Activated naive CD8-positive, alpha-beta T cell treated with anti-CD3 and anti-CD28 coated beads, Interleukin-2, amount 10 ng/mL, durations not matched to agents 7 days and 5 days (primary cell): ENCODE data around the gene HSF2BP. TPM values are rescaled to one million over a fixed set of nuclear protein-coding genes. Genes with fewer than 3 reads are reported as not detected.
A peak's percentile ranks its signal among the peaks of the same experiment; 100 is the strongest.
"Not testable (repeated sequence)": the region's sequence is repeated elsewhere in the genome, so short reads cannot be mapped to it uniquely, and the experiment has no call there.

ENCODE experiments used
- ATAC-seq: fragments of 150-1000 bp; cut with Tn5 transposase; one replicate; pipeline ENCODE4 v1.10.0; 2021; ENCODE audit warnings: low read depth, moderate library complexity
- POLR2A ChIA-PET: fragments of 350-600 bp; sonication (Branson Sonifier 250); formaldehyde crosslinking; loops from one replicate; lab custom pipeline; 2021; ENCODE audit warnings: antibody characterized with exemption; lab: Charles Lee
- DNase-seq: peaks from one replicate; pipeline ENCODE4 v3.0.0; 2021
- H3K27ac Mint-ChIP-seq: one replicate; pipeline ENCODE4 v1.8.0; 2022; ENCODE audit warnings: mild to moderate bottlenecking, mixed read lengths
- H3K27me3 Mint-ChIP-seq: one replicate; pipeline ENCODE4 v1.8.0; 2022; ENCODE audit warnings: mild to moderate bottlenecking, moderate library complexity, mixed read lengths
- H3K36me3 Mint-ChIP-seq: one replicate; pipeline ENCODE4 v1.8.0; 2021; ENCODE audit warnings: mild to moderate bottlenecking, mixed read lengths
- H3K4me1 Mint-ChIP-seq: one replicate; pipeline ENCODE4 v1.8.0; 2021; ENCODE audit warnings: mixed read lengths
- H3K4me3 Mint-ChIP-seq: one replicate; pipeline ENCODE4 v1.8.0; 2022; ENCODE audit warnings: mild to moderate bottlenecking, moderate library complexity, mixed read lengths
- H3K9me3 Mint-ChIP-seq: one replicate; pipeline ENCODE4 v1.8.0; 2021; ENCODE audit warnings: mixed read lengths
- total RNA-seq, 2 experiments: library from RNA; stranded (reverse); gene quantifications; one replicate each; pipeline ENCODE4 v1.2.3, GENCODE V29; 2021

Gene HSF2BP
- total RNA-seq, 2 experiments from 2014 or later, result 0.31 to 0.64 TPM

DNA sequence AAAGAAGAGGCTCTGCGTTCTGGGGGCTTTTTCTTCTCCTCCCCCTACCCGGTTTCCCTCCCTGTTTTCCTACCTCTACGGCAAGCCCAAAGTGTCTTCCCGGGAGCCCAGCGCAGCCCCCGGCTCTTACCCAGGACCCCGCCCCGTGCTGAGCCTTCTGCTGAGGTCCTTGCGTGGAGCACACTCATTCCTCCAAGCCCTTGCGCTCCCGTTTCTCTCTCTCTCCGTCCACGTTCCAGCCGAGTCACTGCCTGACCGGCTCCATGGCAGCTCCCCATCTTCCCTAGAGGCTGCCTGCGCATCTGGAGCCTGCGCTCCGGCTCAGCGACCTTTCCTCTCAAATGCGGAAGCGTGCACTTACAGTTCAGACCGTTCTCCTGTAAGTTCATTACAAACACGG lies 34.7 kb upstream of the HSF2BP start:
- Mint-ChIP-seq H3K4me1 (peaks cover 5% of the 10 kb centered on the region), H3K27ac (no peak overlapping the region), H3K27me3 (no peaks in the 10 kb centered on the region), H3K4me3 (no peak overlapping the region), H3K36me3 (peaks cover 28% of the 10 kb centered on the region), H3K9me3 (no peaks in the 10 kb centered on the region)
- ATAC-seq (no peak), DNase-seq (no peak)
- POLR2A ChIA-PET, result no interaction called here

DNA sequence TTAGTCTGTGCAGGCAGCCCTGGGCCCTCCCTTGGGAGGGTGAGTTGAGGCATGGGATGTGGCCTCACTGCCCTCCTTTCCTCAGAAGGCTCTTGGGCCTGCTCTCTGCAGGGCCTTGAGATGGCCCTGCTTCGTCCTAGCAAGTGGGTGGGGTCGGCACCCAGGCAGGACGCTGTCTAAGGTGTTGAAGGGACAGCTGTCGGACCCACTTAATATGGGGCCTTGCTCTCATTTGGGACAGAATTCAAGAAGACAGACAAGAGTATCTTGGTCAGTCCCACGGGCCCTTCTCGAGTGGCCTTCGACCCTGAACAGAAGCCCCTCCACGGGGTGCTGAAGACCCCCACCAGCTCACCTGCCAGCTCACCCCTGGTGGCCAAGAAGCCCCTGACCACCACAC lies 33.7 kb upstream of the HSF2BP start:
- Mint-ChIP-seq H3K4me1 (peaks cover 5% of the 10 kb centered on the region), H3K36me3 (peaks cover 28% of the 10 kb centered on the region), H3K4me3 (no peak overlapping the region), H3K9me3 (no peaks in the 10 kb centered on the region), H3K27me3 (no peaks in the 10 kb centered on the region), H3K27ac (no peak overlapping the region)
- POLR2A ChIA-PET, result no interaction called here
- DNase-seq (no peak), ATAC-seq (no peak)

DNA sequence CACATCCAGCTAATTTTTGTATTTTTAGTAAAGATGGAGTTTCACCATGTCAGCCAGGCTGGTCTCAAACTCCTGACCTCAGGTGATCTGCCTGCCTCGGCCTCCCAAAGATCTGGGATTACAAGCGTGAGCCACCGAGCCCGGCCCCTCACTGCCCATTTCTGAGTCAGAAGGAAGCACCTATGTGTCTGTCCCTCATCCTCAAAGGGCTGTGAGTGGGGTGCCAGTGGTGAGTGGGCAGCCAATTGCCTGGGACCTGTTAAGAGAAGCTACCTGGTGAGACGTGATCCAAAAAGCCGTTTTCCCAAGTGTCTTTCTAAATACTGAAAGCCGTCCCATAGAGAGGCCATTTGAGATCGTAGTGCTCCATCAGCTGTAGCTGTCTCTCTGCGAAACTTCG lies 32.5 kb upstream of the HSF2BP start:
- DNase-seq, result no peak
- no peaks in the 10 kb centered on the region for H3K9me3 Mint-ChIP-seq
- H3K4me3 Mint-ChIP-seq, result no peak overlapping the region
- H3K36me3 Mint-ChIP-seq, result peaks cover 28% of the 10 kb centered on the region
- ATAC-seq, result no peak
- H3K27ac Mint-ChIP-seq, result no peak overlapping the region
- POLR2A ChIA-PET, result interaction anchor here (0.6 kb wide), 1 partner anchor 15 kb away, joined by 4 read pairs; no protein-coding TSS in a partner anchor
- peaks cover 2% of the 10 kb centered on the region for H3K4me1 Mint-ChIP-seq
- H3K27me3 Mint-ChIP-seq, result no peaks in the 10 kb centered on the region

DNA sequence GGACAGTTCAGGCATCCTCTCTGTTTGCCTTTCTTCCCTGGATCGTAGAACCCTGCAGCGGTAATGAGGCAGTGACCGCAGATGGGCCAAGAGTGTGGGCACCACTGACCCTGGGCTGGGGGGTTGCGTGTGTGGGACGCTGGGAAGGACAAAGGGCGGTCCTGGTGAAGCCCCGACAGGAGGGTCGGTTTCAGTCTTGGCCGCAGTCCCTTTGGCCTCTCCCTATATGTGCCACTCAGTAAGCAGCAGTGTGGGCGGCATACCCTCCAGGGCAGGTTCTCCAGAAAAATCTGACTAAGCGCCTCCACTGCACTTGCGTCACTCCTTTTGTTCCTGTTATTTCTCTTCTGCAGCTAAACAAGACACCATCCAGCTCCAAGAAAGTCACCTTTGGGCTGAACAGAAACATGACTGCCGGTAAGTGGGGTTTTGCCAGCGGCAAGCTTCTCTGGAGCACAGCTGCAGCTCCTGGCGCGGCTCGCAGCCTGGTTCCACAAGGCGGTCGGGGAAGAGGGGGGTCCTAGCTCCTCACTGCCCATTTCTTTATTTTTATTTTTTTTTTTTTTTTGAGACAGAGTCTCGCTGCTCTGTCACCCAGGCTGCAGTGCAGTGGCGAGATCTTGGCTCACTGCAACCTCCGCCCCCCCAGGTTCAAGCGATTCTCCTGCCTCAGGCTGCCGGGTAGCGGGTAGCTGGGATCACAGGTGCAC lies 32.0 kb upstream of the HSF2BP start:
- POLR2A ChIA-PET, result interaction anchor here (0.6 kb wide), 1 partner anchor 15 kb away, joined by 4 read pairs; no protein-coding TSS in a partner anchor
- H3K27me3 Mint-ChIP-seq, result no peaks in the 10 kb centered on the region
- H3K36me3 Mint-ChIP-seq, result peaks cover 25% of the 10 kb centered on the region
- ATAC-seq, result no peak
- H3K4me3 Mint-ChIP-seq, result no peak overlapping the region
- H3K27ac Mint-ChIP-seq, result no peak overlapping the region
- DNase-seq, result no peak
- H3K4me1 Mint-ChIP-seq, result peaks cover 1% of the 10 kb centered on the region
- no peaks in the 10 kb centered on the region for H3K9me3 Mint-ChIP-seq

DNA sequence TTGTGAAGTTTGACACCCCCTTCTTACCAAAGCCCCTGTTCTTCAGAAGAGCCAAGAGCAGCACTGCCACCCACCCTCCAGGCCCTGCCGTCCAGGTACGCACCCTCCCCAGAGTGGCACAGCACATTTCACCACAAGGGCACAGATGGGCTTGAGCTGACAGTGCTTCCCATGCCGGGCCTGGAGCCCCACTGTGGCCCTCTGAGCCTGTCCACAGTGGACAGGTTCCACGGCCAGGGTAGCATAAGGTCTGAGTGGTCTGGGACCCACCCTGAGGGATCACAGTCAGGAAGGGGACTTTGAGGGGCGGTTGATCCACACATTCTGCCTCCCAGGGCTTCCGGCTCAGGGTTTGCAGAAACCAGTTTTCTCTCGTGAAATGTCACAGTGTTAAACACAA lies 31.1 kb upstream of the HSF2BP start:
- Mint-ChIP-seq H3K27ac (no peak overlapping the region), H3K36me3 (peaks cover 27% of the 10 kb centered on the region), H3K4me3 (no peak overlapping the region), H3K4me1 (peaks cover 1% of the 10 kb centered on the region), H3K27me3 (no peaks in the 10 kb centered on the region), H3K9me3 (no peaks in the 10 kb centered on the region)
- ATAC-seq (no peak), DNase-seq (no peak)
- POLR2A ChIA-PET, result no interaction called here

DNA sequence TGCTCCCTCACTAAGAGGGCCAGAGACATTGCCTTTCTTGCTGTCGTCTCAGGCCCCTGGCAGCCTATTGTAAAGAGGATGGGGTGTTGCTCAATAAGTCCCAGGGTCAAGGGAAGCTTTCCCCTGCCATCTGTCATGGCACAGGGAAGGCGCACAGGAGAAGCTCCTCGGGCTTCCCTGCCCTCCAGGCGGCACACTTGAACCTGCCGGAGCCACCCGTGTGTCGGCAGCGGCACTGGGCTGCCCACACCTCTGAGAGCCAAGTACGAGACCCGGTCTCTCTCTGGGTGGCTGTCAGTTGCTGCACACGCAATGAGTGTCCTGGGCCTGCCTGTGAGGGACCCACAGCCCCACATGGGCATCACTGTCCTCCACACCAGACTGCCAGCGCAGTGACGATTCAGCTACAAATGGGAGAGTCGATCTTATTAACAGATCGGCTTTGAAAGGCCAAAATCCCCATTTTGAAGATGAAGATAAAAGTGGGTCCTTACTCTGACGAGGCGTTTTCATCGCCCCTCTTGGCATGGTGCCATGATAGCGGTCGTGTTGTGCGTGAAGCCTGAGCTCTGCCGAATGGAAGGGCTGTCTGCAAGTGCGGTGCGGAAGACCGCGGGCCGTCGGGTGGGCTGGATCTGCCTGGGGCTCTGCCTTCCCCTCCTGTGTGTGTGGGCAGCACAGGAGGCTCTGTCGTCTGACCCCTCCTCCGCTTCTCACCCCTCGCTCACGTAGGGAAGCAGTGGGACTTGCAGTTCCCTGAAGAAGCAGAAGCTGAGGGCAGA lies 30.5 kb upstream of the HSF2BP start:
- POLR2A ChIA-PET, result no interaction called here
- no peak for ATAC-seq
- H3K4me3 Mint-ChIP-seq, result no peak overlapping the region
- H3K27ac Mint-ChIP-seq, result no peak overlapping the region
- no peak for DNase-seq
- H3K4me1 Mint-ChIP-seq, result peaks cover 2% of the 10 kb centered on the region
- peaks cover 28% of the 10 kb centered on the region for H3K36me3 Mint-ChIP-seq
- H3K9me3 Mint-ChIP-seq, result no peaks in the 10 kb centered on the region
- no peaks in the 10 kb centered on the region for H3K27me3 Mint-ChIP-seq

DNA sequence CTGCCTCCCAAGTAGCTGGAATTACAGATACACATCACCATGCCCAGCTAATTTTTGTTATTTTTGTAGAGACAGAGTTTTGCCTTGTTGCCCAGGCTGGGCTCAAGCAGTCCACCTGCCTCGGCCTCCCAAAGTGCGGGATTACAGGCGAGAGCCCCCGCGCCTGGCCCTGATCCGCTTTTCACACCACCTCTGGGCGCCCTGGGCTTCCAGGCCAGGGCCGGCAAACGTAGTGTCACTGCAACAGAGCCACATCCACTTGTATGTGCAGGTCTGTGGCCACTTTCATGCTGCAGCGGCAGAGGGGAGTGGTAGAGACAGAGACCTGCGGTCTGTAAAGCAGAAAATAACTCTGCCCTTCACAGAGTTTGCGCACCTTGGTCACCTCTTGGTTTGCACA lies 29.6 kb upstream of the HSF2BP start:
- Mint-ChIP-seq H3K36me3 (peaks cover 31% of the 10 kb centered on the region), H3K27me3 (no peaks in the 10 kb centered on the region), H3K4me3 (no peak overlapping the region), H3K4me1 (peaks cover 10% of the 10 kb centered on the region), H3K9me3 (no peaks in the 10 kb centered on the region), H3K27ac (no peak overlapping the region)
- POLR2A ChIA-PET, result no interaction called here
- DNase-seq (no peak), ATAC-seq (no peak)

DNA sequence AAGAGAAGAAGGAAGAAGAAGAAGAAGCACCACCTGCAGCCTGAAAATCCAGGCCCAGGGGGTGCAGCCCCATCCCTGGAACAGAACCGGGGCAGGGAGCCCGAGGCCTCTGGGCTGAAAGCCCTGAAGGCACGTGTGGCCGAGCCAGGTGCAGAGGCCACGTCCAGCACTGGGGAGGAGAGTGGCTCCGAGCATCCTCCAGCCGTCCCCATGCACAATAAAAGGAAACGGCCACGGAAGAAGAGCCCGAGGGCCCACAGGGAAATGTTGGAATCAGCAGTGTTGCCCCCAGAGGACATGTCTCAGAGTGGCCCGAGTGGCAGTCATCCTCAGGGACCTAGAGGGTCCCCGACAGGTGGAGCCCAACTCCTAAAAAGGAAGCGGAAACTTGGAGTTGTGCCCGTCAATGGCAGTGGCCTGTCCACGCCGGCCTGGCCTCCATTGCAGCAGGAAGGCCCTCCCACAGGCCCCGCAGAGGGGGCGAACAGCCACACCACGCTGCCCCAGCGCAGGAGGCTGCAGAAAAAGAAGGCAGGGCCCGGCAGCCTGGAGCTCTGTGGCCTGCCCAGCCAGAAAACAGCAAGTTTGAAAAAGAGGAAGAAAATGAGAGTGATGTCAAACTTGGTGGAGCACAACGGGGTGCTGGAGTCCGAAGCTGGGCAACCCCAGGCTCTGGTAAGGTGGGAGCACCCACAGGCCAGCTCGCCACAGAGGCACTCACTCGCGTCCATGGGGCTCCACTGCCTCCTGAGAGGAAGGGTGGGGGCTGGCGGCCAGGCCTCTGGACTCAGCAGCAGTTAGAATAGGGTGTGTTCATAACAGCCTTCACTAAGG lies 28.5 kb upstream of the HSF2BP start:
- Mint-ChIP-seq H3K4me3 (no peak overlapping the region), H3K36me3 (peaks cover 28% of the 10 kb centered on the region)
- POLR2A ChIA-PET, result no interaction called here

DNA sequence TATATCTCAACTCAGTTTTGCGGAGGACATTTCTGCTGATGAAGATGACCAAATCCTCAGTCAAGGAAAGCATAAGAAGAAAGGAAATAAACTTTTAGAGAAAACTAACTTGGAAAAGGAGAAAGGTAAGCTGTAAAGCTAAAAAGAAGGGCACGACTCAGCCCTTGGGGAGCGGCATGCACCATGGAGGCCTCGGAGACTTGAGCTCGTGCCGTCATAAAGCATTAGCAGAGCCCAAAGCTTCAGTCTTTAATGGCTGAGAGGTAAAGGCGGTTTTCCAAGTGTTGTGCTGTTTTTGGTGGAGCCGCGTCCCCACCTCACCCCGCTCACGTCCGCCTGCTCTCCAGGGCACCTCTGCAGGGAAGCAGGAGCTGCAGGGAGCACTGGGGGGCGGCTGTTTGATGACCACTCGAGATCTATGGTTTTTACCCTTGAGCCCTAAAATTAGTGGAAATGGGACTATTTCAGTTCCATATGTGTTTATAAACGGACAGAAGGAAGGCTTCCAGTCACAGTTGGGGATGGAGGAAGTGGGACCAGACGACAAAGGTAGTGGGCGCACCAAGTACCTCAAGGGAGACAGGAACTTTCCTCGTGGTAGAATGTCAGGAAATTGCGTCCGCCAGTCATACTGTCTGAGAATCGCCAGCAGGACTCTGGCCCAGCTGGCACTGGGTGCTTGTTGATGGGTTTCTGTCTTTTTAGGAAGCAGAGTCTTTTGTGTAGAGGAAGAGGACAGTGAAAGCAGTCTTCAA lies 27.7 kb upstream of the HSF2BP start:
- peaks cover 10% of the 10 kb centered on the region for H3K4me1 Mint-ChIP-seq
- no peak for DNase-seq
- H3K4me3 Mint-ChIP-seq, result no peak overlapping the region
- POLR2A ChIA-PET, result no interaction called here
- peaks cover 30% of the 10 kb centered on the region for H3K36me3 Mint-ChIP-seq
- H3K9me3 Mint-ChIP-seq, result no peaks in the 10 kb centered on the region
- ATAC-seq, result no peak
- H3K27me3 Mint-ChIP-seq, result no peaks in the 10 kb centered on the region
- peak overlapping the region; percentile 79 for H3K27ac Mint-ChIP-seq

More for the DNA sequence above, 28.5 kb upstream of the HSF2BP start:
- peak overlapping the region; percentile 79 for H3K27ac Mint-ChIP-seq
- H3K27me3 Mint-ChIP-seq, result no peaks in the 10 kb centered on the region
- ATAC-seq (no peak), DNase-seq (no peak)
- H3K4me1 Mint-ChIP-seq, result peaks cover 10% of the 10 kb centered on the region
- no peaks in the 10 kb centered on the region for H3K9me3 Mint-ChIP-seq

DNA sequence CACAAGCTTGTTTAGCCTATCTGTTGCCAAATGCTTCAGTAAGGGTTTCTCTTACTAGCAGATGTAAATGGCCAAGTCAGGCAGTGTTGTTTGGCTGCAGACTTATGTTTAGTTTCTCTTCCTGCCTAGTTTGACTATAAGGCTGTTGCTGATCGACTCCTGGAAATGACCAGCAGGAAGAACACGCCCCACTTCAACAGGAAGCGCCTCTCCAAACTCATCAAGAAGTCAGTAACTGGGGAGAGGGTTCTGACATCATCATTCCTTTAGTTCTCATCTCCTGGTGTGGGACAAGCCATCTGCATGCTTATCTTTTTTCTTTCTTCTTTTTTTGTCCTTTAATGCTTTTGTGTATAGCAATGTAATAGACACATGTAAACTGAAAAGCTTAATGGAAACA lies 25.1 kb upstream of the HSF2BP start:
- Mint-ChIP-seq H3K27me3 (no peaks in the 10 kb centered on the region), H3K4me3 (peak overlapping the region; percentile 30), H3K9me3 (no peaks in the 10 kb centered on the region), H3K4me1 (peaks cover 16% of the 10 kb centered on the region), H3K36me3 (peaks cover 31% of the 10 kb centered on the region), H3K27ac (peak overlapping the region; percentile 68)
- POLR2A ChIA-PET, result no interaction called here
- DNase-seq, result no peak
- ATAC-seq, result peak; percentile 61

DNA sequence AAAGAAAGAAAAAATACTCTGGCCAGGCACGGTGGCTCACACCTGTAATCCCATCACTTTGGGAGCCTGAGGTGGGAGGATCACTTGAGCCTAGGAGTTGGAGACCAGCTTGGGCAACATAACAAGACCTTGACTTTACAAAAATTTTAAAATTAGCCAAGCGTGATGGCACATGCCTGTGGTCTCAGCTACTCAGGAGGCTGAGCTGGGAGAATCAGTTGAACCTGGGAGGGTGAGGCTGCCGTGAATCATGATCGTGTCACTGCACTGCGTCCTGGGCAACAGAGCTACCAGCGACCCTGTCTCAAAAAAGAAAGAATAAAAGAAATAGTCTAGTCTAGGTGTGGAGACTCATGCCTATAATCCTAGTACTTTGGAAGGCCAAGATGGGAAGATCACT lies 22.4 kb upstream of the HSF2BP start:
- POLR2A ChIA-PET, result no interaction called here
- H3K9me3 Mint-ChIP-seq, result no peaks in the 10 kb centered on the region
- H3K27ac Mint-ChIP-seq, result no peak overlapping the region
- no peak for DNase-seq
- peaks cover 38% of the 10 kb centered on the region for H3K36me3 Mint-ChIP-seq
- no peaks in the 10 kb centered on the region for H3K27me3 Mint-ChIP-seq
- H3K4me3 Mint-ChIP-seq, result no peak overlapping the region
- peaks cover 16% of the 10 kb centered on the region for H3K4me1 Mint-ChIP-seq
- no peak for ATAC-seq

DNA sequence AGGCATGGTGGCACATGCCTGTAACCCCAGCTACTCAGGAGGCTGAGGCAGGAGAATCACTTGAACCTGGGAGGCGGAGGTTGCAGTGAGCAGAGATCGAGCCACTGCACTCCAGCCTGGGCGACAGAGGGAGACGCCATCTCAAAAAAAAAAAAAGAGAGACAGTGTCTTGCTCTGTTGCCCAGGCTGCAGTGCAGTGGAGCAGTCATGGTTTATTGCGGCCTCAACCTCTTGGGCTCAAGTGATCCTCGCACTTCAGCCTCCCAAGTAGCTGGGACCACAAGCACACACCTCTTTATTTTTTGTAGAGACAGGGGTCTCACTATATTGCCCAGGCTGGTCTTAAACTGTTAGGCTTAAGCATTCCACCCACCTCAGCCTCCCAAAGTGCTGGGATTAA lies 21.1 kb upstream of the HSF2BP start:
- H3K27ac Mint-ChIP-seq, H3K27me3 Mint-ChIP-seq, H3K9me3 Mint-ChIP-seq, DNase-seq, ATAC-seq, POLR2A ChIA-PET, H3K4me3 Mint-ChIP-seq: not testable (repeated sequence)
- H3K36me3 Mint-ChIP-seq, result peaks cover 36% of the 10 kb centered on the region
- peaks cover 16% of the 10 kb centered on the region for H3K4me1 Mint-ChIP-seq

DNA sequence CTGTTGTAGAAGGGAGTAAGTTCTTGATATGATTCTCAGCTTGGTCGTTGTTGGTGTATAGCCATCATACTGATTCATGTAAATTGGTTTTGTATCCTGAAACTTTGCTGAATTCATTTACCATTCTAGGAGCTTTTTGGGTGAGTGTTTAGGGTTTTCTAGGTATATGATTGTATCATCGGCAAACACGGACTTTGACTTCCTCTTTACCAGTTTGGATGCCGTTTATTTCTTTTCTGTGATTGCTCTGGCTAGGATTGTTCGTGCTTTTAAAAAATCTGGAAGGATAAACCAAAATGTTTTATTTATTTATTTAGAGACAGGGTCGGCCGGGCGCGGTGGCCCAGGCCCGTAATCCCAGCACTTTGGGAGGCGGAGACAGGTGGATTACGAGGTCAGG lies 20.7 kb upstream of the HSF2BP start:
- POLR2A ChIA-PET, result no interaction called here
- no peaks in the 10 kb centered on the region for H3K9me3 Mint-ChIP-seq
- no peak for ATAC-seq
- DNase-seq, result no peak
- H3K4me3 Mint-ChIP-seq, result no peak overlapping the region
- H3K27me3 Mint-ChIP-seq, result no peaks in the 10 kb centered on the region
- H3K36me3 Mint-ChIP-seq, result peaks cover 31% of the 10 kb centered on the region
- peaks cover 16% of the 10 kb centered on the region for H3K4me1 Mint-ChIP-seq
- H3K27ac Mint-ChIP-seq, result no peak overlapping the region
